DOHH2 (cell line): ENCODE measurements around the gene P2RY14.

Source experiments
- H3F3A ChIP-seq: fragments of 200-600 bp; sonication (generic), shearing (Covaris generic); 2 replicates; pipeline ENCODE4 v1.6.0; 2016; ENCODE audit warnings: antibody characterized with exemption, mild to moderate bottlenecking; ENCODE audit not compliant: control insufficient read depth, insufficient read depth
- H3K27ac ChIP-seq: fragments of 200-600 bp; sonication (generic); 2 replicates; pipeline ENCODE4 v1.5.1; 2014; ENCODE audit warnings: low read depth, mild to moderate bottlenecking, low read length, moderate library complexity
- H3K27me3 ChIP-seq: fragments of 200-600 bp; sonication (generic); 2 replicates; pipeline ENCODE4 v1.6.1; 2014; ENCODE audit warnings: mild to moderate bottlenecking, low read length, mixed read lengths; ENCODE audit not compliant: control insufficient read depth
- H3K36me3 ChIP-seq: fragments of 200-600 bp; sonication (generic); 2 replicates; pipeline ENCODE4 v1.6.1; 2014; ENCODE audit warnings: mild to moderate bottlenecking, low read length, moderate library complexity, mixed read lengths; ENCODE audit not compliant: control insufficient read depth
- H3K4me1 ChIP-seq: fragments of 200-600 bp; sonication (generic); 2 replicates; pipeline ENCODE4 v1.6.1; 2014; ENCODE audit warnings: mild to moderate bottlenecking, low read length, mixed read lengths; ENCODE audit not compliant: control insufficient read depth
- H3K4me2 ChIP-seq: fragments of 200-600 bp; sonication (generic); 2 replicates; pipeline ENCODE4 v1.6.0; 2014; ENCODE audit warnings: mild to moderate bottlenecking, low read length, moderate library complexity
- H3K4me3 ChIP-seq: fragments of 200-600 bp; sonication (generic); 2 replicates; pipeline ENCODE4 v1.5.1; 2014; ENCODE audit warnings: mild to moderate bottlenecking, low read length, mixed read lengths
- H3K79me2 ChIP-seq: fragments of 200-600 bp; sonication (generic); 2 replicates; pipeline ENCODE4 v1.6.1; 2014; ENCODE audit warnings: mild to moderate bottlenecking, low read length, mixed read lengths; ENCODE audit not compliant: control insufficient read depth
- H3K9me2 ChIP-seq: fragments of 200-600 bp; sonication (generic); replicated peaks from 2 replicates; pipeline ENCODE4 v1.6.1; 2014; ENCODE audit warnings: mild to moderate bottlenecking, low read length, mixed read lengths; ENCODE audit not compliant: control insufficient read depth
- H3K9me3 ChIP-seq: fragments of 200-600 bp; sonication (generic); 2 replicates; pipeline ENCODE4 v1.6.1; 2014; ENCODE audit warnings: antibody characterized with exemption, low read length, mixed read lengths; ENCODE audit not compliant: control insufficient read depth, insufficient read depth
- H4K20me1 ChIP-seq: fragments of 200-600 bp; sonication (generic); 2 replicates; pipeline ENCODE4 v1.6.0; 2014; ENCODE audit warnings: low read depth, mild to moderate bottlenecking, antibody characterized with exemption, low read length, moderate library complexity; ENCODE audit not compliant: control insufficient read depth, insufficient read depth
- EZH2phosphoT487 ChIP-seq: fragments of 200-600 bp; sonication (generic); IDR thresholded peaks from 2 replicates; pipeline ENCODE4 v1.6.1; 2017; ENCODE audit warnings: borderline replicate concordance, mild to moderate bottlenecking, antibody characterized with exemption, low read length, moderate library complexity, mixed read lengths
- TF ChIP-seq, protein P1 (sequence below): fragments of 200-600 bp; sonication (generic); IDR thresholded peaks from one replicate; pipeline ENCODE4 v1.5.1; 2014; ENCODE audit warnings: antibody characterized with exemption, mild to moderate bottlenecking, low read depth, low read length; ENCODE audit not compliant: poor library complexity, severe bottlenecking

Gene P2RY14

GRCh38 chr3:151225040-151225975 lies 53.0 kb downstream of the P2RY14 start:
- Histone ChIP-seq H3K79me2 (no peaks in the 10 kb centered on the region), H3K4me3 (no peak overlapping the region), H3F3A (no peaks in the 10 kb centered on the region), H3K4me1 (peaks cover 14% of the 10 kb centered on the region), H3K9me2 (no peaks in the 10 kb centered on the region), H3K9me3 (no peaks in the 10 kb centered on the region), H3K27ac (no peak overlapping the region), H3K27me3 (no peaks in the 10 kb centered on the region), H4K20me1 (no peaks in the 10 kb centered on the region), H3K36me3 (no peaks in the 10 kb centered on the region), H3K4me2 (no peak overlapping the region)
- no peak for TF ChIP-seq EZH2phosphoT487
- TF ChIP-seq, protein P1, sequence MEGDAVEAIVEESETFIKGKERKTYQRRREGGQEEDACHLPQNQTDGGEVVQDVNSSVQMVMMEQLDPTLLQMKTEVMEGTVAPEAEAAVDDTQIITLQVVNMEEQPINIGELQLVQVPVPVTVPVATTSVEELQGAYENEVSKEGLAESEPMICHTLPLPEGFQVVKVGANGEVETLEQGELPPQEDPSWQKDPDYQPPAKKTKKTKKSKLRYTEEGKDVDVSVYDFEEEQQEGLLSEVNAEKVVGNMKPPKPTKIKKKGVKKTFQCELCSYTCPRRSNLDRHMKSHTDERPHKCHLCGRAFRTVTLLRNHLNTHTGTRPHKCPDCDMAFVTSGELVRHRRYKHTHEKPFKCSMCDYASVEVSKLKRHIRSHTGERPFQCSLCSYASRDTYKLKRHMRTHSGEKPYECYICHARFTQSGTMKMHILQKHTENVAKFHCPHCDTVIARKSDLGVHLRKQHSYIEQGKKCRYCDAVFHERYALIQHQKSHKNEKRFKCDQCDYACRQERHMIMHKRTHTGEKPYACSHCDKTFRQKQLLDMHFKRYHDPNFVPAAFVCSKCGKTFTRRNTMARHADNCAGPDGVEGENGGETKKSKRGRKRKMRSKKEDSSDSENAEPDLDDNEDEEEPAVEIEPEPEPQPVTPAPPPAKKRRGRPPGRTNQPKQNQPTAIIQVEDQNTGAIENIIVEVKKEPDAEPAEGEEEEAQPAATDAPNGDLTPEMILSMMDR: no peak

DNA sequence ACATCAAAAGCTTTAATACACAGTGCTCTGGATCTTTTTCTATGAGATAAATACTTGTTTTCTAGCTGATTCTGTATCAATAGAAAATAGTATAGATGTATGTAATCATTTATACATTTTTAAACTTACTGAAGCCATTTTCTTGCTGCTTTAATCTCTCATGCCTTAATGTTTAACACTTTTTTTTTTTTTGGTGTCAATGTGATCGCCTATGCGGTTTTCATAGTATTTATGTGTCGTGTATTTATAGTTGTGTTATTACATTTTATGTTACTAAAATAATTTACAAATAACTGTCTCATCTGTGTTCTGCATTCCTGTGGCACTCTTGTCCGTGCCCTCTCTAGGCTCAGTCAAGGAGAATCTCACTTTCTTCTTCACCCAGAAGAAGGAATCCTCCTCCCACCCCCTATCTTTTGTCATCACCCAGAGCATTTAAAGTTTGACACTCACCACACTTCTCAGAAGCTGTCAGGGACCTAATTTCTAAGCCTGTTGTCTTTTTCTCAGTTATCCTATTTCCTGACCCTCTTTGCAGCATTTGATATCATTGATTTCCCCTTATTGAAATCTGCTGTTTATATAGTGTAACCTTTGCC lies 54.0 kb downstream of the P2RY14 start:
- H3K9me3 ChIP-seq: no peaks in the 10 kb centered on the region
- H3K9me2 ChIP-seq: no peaks in the 10 kb centered on the region
- TF ChIP-seq, protein P1: no peak
- TF ChIP-seq EZH2phosphoT487: no peak
- no peak overlapping the region for H3K4me2 ChIP-seq
- no peaks in the 10 kb centered on the region for H4K20me1 ChIP-seq
- no peaks in the 10 kb centered on the region for H3F3A ChIP-seq
- no peaks in the 10 kb centered on the region for H3K36me3 ChIP-seq
- no peaks in the 10 kb centered on the region for H3K27me3 ChIP-seq
- no peak overlapping the region for H3K27ac ChIP-seq
- H3K4me3 ChIP-seq: no peak overlapping the region
- peaks cover 11% of the 10 kb centered on the region for H3K4me1 ChIP-seq
- no peaks in the 10 kb centered on the region for H3K79me2 ChIP-seq

GRCh38 chr3:151219056-151219455 lies 59.3 kb downstream of the P2RY14 start:
- Histone ChIP-seq H3K4me2 (no peak overlapping the region), H3K27me3 (no peaks in the 10 kb centered on the region), H3K9me3 (no peaks in the 10 kb centered on the region), H3K4me1 (no peaks in the 10 kb centered on the region), H3K36me3 (no peaks in the 10 kb centered on the region), H3K27ac (no peak overlapping the region), H3K9me2 (no peaks in the 10 kb centered on the region), H3K4me3 (no peak overlapping the region), H4K20me1 (no peaks in the 10 kb centered on the region), H3F3A (no peaks in the 10 kb centered on the region), H3K79me2 (no peaks in the 10 kb centered on the region)
- TF ChIP-seq EZH2phosphoT487: no peak
- TF ChIP-seq, protein P1: no peak
